Karpas-422 (cell line): ENCODE measurements around the gene IRF2. TPM values are rescaled to one million over a fixed set of nuclear protein-coding genes. Genes with fewer than 3 reads are reported as not detected.

ENCODE experiments used
- DNase-seq: peaks from one replicate; pipeline ENCODE4 v3.0.0-alpha.2; 2015
- H2AFZ ChIP-seq: fragments of 200-600 bp; sonication (generic); 2 replicates; pipeline ENCODE4 v1.6.1; 2014; ENCODE audit warnings: antibody characterized with exemption, low read length, mixed read lengths
- H3K27ac ChIP-seq: fragments of 200-600 bp; sonication (generic); 2 replicates; pipeline ENCODE4 v1.5.1; 2014; ENCODE audit warnings: mild to moderate bottlenecking, low read length, moderate library complexity
- H3K27me3 ChIP-seq: fragments of 200-600 bp; sonication (generic); 2 replicates; pipeline ENCODE4 v1.6.1; 2014; ENCODE audit warnings: low read length, mixed read lengths
- H3K36me3 ChIP-seq: fragments of 200-600 bp; sonication (generic); 2 replicates; pipeline ENCODE4 v1.6.1; 2014; ENCODE audit warnings: low read length, mixed read lengths; ENCODE audit not compliant: insufficient read depth
- H3K4me1 ChIP-seq: fragments of 200-600 bp; sonication (generic); 2 replicates; pipeline ENCODE4 v1.6.1; 2014; ENCODE audit warnings: mild to moderate bottlenecking, low read length, mixed read lengths
- H3K4me2 ChIP-seq: fragments of 200-600 bp; sonication (generic); 2 replicates; pipeline ENCODE4 v1.6.1; 2014; ENCODE audit warnings: low read length, low read depth, mild to moderate bottlenecking; ENCODE audit not compliant: poor library complexity, severe bottlenecking
- H3K4me3 ChIP-seq: fragments of 200-600 bp; sonication (generic); 2 replicates; pipeline ENCODE4 v1.5.1; 2014; ENCODE audit warnings: mild to moderate bottlenecking, antibody characterized with exemption, low read length, mixed read lengths
- H3K79me2 ChIP-seq: fragments of 200-600 bp; sonication (generic); 2 replicates; pipeline ENCODE4 v1.6.1; 2014; ENCODE audit warnings: mild to moderate bottlenecking, low read length, mixed read lengths
- H3K9ac ChIP-seq: fragments of 200-600 bp; sonication (generic); 2 replicates; pipeline ENCODE4 v1.6.0; 2014; ENCODE audit warnings: low read length
- H3K9me2 ChIP-seq: fragments of 200-600 bp; sonication (generic), shearing (Covaris generic); replicated peaks from 2 replicates; pipeline ENCODE4 v1.6.0; 2014; ENCODE audit warnings: mild to moderate bottlenecking, low read length, moderate library complexity; ENCODE audit not compliant: insufficient read depth
- H3K9me3 ChIP-seq: fragments of 300-700, 200-600 bp; sonication (generic); 2 replicates; pipeline ENCODE4 v1.6.1; 2014; ENCODE audit warnings: low read length, mixed read lengths
- H4K20me1 ChIP-seq: fragments of 200-600 bp; sonication (generic); 2 replicates; pipeline ENCODE4 v1.6.1; 2014; ENCODE audit warnings: mild to moderate bottlenecking, antibody characterized with exemption, low read length, low read depth; ENCODE audit not compliant: insufficient read depth
- total RNA-seq: library from RNA; depleted of rRNA; stranded (reverse); fragments of >200 nt; shearing (Covaris generic); gene quantifications from 2 replicates; pipeline ENCODE4 v1.2.3, GENCODE V29; 2014; ENCODE audit warnings: low replicate concordance; rRNA removed

The IRF2 gene
- 29.8 and 35.5 TPM in 2 replicates for total RNA-seq

DNA sequence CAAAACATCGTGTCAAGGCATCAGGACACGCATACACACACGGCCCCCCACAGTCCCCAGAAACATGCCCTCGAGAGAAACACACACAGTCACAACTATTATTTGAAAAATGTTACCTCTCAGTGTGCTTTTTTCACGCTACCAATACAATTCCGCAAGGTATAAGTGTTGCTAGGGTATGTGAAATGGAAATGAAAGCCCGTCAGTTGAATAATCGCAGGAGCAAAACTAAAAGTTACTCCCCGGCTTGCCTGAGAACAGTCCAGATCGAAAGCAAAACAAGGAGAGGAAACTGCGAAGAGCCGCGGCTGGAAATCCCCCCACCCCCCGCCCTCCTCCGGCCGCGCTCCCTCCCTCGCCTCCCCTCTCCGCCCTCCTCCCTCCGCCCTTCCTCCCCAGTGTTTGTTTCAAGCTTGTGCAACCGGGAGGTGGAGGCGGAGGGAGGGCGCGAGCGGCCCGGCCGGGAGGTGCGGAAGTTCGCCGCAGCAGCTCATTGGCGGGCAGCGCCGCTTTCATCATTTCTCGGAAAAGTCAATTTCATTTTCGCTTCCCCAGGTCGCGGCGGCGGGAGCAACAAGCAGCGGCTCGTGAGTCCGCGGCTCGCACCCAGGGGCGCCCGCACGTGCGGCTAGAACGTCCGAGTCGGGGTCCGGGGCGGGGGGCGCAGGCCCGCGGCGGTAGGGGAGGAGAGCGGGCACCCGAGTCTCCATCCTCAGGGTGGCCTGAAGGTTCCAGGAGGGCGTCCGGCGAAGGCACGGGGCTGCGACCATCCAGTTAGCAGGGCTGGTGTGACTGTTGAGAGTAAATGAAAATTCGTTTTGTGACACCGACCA is at the start of gene IRF2:
IRF2 (minus strand) TSS at position 288 of the 833 bp plus-strand sequence. CDS start 45,486 bp downstream, outside the sequence.
- peak within 1 kb of the TSS; percentile 90 for H3K4me2 ChIP-seq
- peak; percentile 95 for DNase-seq
- peak within 1 kb of the TSS; percentile 94 for H3K27ac ChIP-seq
- no peaks in the 10 kb centered on the region for H3K27me3 ChIP-seq
- no peaks in the 10 kb centered on the region for H3K9me2 ChIP-seq
- no peaks in the 10 kb centered on the region for H3K36me3 ChIP-seq
- H4K20me1 ChIP-seq: no peaks in the 10 kb centered on the region
- peaks cover 47% of the 10 kb centered on the region for H3K79me2 ChIP-seq
- no peaks in the 10 kb centered on the region for H3K9me3 ChIP-seq
- peaks cover 36% of the 10 kb centered on the region for H3K4me1 ChIP-seq
- H3K9ac ChIP-seq: peak within 1 kb of the TSS; percentile 93
- peak within 1 kb of the TSS; percentile 85 for H3K4me3 ChIP-seq
- no peak within 1 kb of the TSS for H2AFZ ChIP-seq

DNA sequence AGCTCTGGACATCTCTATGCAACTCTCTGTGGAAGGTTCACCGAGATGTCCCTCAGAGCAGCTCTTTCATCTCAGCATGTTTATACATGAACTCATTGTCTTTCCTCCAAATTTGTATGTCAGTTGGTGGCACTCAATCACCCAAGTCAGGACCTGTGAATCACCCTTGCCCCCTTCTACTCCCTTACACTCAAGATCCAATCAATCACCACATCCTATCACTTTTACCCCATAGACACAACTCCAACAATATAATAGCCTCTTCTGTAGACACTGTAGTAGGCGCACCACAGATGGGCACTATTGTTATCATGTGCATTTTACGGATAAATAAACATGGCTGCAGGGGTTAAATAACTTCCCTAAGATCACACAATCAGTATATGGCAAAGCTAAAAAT is 41.3 kb upstream of the IRF2 start:
- Histone ChIP-seq H3K9me3 (no peaks in the 10 kb centered on the region), H3K36me3 (no peaks in the 10 kb centered on the region), H3K4me3 (no peak overlapping the region), H3K4me1 (peaks cover 3% of the 10 kb centered on the region; the same call in 1 of the 2 replicates), H3K27me3 (no peaks in the 10 kb centered on the region), H3K27ac (no peak overlapping the region), H2AFZ (no peak overlapping the region), H3K9me2 (no peaks in the 10 kb centered on the region), H3K9ac (no peak overlapping the region), H4K20me1 (no peaks in the 10 kb centered on the region), H3K79me2 (no peaks in the 10 kb centered on the region), H3K4me2 (no peak overlapping the region)
- DNase-seq: no peak

GRCh38 chr4:184514121-184514988 is 40.0 kb upstream of the IRF2 start:
- H3K9me3 ChIP-seq: no peaks in the 10 kb centered on the region
- H3K79me2 ChIP-seq: no peaks in the 10 kb centered on the region
- no peak overlapping the region for H3K27ac ChIP-seq
- H3K4me3 ChIP-seq: no peak overlapping the region
- H4K20me1 ChIP-seq: no peaks in the 10 kb centered on the region
- no peak overlapping the region for H2AFZ ChIP-seq
- H3K9me2 ChIP-seq: no peaks in the 10 kb centered on the region
- peaks cover 3% of the 10 kb centered on the region; the same call in 1 of the 2 replicates for H3K4me1 ChIP-seq
- no peaks in the 10 kb centered on the region for H3K36me3 ChIP-seq
- H3K27me3 ChIP-seq: no peaks in the 10 kb centered on the region
- H3K9ac ChIP-seq: no peak overlapping the region
- H3K4me2 ChIP-seq: no peak overlapping the region
- no peak for DNase-seq

- Histone ChIP-seq H3K4me1 (peaks cover 3% of the 10 kb centered on the region; the same call in 1 of the 2 replicates), H3K27me3 (no peaks in the 10 kb centered on the region), H3K9ac (no peak overlapping the region), H3K4me2 (no peak overlapping the region), H4K20me1 (no peaks in the 10 kb centered on the region), H3K36me3 (no peaks in the 10 kb centered on the region), H3K9me3 (no peaks in the 10 kb centered on the region), H3K9me2 (no peaks in the 10 kb centered on the region), H3K4me3 (no peak overlapping the region), H2AFZ (no peak overlapping the region), H3K79me2 (no peaks in the 10 kb centered on the region), H3K27ac (no peak overlapping the region)
- no peak for DNase-seq
Measured at GRCh38 chr4:184513802-184514120, 39.4 kb upstream of the IRF2 start.

DNA sequence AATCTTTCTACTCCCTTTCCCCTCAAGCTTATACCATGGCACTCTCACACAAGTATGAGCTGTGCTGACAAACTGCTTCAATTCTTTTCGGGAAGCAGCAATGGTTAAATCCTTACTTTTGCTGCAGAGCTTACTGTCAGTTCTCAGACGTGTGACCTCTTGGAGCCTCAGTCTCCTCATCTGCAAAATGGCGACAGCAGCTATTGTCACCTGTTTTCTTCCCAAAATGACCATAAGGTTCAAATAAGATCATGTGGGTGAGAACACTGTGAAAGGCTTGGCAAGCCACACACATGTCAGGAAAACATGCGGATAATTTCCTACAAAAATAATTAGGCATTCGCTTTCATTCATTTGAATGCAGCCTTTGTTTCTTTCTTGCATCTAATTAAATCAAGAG is 36.8 kb upstream of the IRF2 start:
- Histone ChIP-seq H3K27me3 (no peaks in the 10 kb centered on the region), H3K4me1 (peaks cover 10% of the 10 kb centered on the region), H3K9me3 (no peaks in the 10 kb centered on the region), H3K9me2 (no peaks in the 10 kb centered on the region), H3K9ac (no peak overlapping the region), H2AFZ (no peak overlapping the region), H3K36me3 (no peaks in the 10 kb centered on the region), H3K27ac (no peak overlapping the region), H4K20me1 (no peaks in the 10 kb centered on the region), H3K4me2 (no peak overlapping the region), H3K4me3 (no peak overlapping the region), H3K79me2 (no peaks in the 10 kb centered on the region)
- DNase-seq: no peak

DNA sequence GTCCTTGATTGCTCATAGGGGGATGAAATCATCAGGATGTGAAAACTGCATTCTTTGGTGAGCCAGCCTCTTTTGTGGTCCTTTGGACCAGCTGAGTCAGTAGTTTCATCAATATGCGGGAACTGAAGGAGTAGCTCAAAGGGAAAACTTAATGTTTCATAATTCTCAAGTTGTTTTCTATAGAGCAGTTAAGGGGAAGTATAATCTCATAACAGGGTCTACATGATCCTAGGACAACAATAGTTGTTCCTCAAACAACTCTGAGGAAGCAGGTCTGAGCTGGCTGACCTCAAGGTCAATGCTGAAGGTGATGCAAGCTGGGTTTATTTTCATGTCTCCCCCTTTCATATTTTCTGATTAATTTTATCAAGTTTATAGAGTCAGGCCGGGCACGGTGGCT is 36.1 kb upstream of the IRF2 start:
- Histone ChIP-seq H3K36me3 (no peaks in the 10 kb centered on the region), H3K27ac (no peak overlapping the region), H3K27me3 (no peaks in the 10 kb centered on the region), H3K9ac (no peak overlapping the region), H3K4me1 (peaks cover 10% of the 10 kb centered on the region), H3K9me3 (no peaks in the 10 kb centered on the region), H4K20me1 (no peaks in the 10 kb centered on the region), H3K4me3 (no peak overlapping the region), H3K79me2 (no peaks in the 10 kb centered on the region), H3K4me2 (no peak overlapping the region), H3K9me2 (no peaks in the 10 kb centered on the region), H2AFZ (no peak overlapping the region)
- no peak for DNase-seq

DNA sequence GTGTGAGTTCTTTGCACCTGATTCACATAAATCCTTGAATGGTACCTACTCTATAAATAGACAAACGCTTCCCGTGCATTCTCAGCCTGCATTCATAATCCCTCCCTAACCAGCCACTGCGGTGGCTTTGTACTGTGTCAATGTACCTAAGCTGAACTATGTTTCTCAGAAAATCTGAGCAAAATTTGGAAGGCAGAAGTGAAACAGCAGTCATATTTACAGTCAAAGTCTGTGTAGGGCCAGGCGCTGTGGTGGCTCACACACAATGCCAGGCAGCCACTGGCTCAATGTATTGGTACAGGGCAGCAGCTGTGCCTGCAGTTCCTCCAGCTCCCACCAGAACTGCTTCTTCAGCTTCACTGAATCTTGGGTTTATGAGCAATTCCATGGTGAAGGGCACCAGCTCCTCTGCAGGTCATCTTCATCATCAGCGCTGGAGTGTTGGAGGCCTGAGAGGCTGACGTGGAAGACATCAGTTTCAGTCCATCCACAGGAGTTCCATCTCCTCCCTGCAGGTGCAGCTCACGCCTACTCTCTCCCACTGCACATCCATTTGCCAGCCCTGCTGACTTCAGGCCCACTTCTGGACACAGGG is 32.3 kb upstream of the IRF2 start:
- Histone ChIP-seq H3K4me2 (no peak overlapping the region), H4K20me1 (no peaks in the 10 kb centered on the region), H3K9me2 (no peaks in the 10 kb centered on the region), H3K9me3 (no peaks in the 10 kb centered on the region), H3K36me3 (no peaks in the 10 kb centered on the region), H3K27me3 (no peaks in the 10 kb centered on the region), H2AFZ (no peak overlapping the region), H3K27ac (no peak overlapping the region), H3K79me2 (no peaks in the 10 kb centered on the region), H3K4me1 (peaks cover 13% of the 10 kb centered on the region), H3K4me3 (no peak overlapping the region), H3K9ac (no peak overlapping the region)
- DNase-seq: peak; percentile 64

GRCh38 chr4:184504385-184504784 is 30.0 kb upstream of the IRF2 start:
- no peaks in the 10 kb centered on the region for H3K27me3 ChIP-seq
- no peaks in the 10 kb centered on the region for H3K79me2 ChIP-seq
- no peak overlapping the region for H3K4me2 ChIP-seq
- no peaks in the 10 kb centered on the region for H3K9me2 ChIP-seq
- H3K4me3 ChIP-seq: no peak overlapping the region
- H3K4me1 ChIP-seq: peaks cover 13% of the 10 kb centered on the region
- DNase-seq: no peak
- H3K9me3 ChIP-seq: no peaks in the 10 kb centered on the region
- H3K27ac ChIP-seq: no peak overlapping the region
- H3K36me3 ChIP-seq: no peaks in the 10 kb centered on the region
- no peaks in the 10 kb centered on the region for H4K20me1 ChIP-seq
- H3K9ac ChIP-seq: no peak overlapping the region
- H2AFZ ChIP-seq: no peak overlapping the region; the same call in 1 of the 2 replicates
